HCT116 (cell line): ENCODE measurements around the gene DOK6. TPM values are rescaled to one million over a fixed set of nuclear protein-coding genes. Genes with fewer than 3 reads are reported as not detected.

Experiments
- ATAC-seq: fragments of 200-7000 bp; cut with Tn5 transposase; 2 replicates; pipeline ENCODE4 v1.9.1; 2020; ENCODE audit warnings: mild to moderate bottlenecking, moderate library complexity
- BruUV-seq: library from RNA; stranded (reverse); fragments of 400-500 nt; replicated peaks from 2 replicates; lab custom pipeline; 2021; lab: Mats Ljungman, UMichigan
- CTCF ChIA-PET: fragments of 300-600 bp; sonication (Branson Sonifier 250); formaldehyde crosslinking; loops from one replicate; lab custom pipeline; 2021; ENCODE audit warnings: antibody characterized with exemption; lab: Charles Lee
- POLR2A ChIA-PET: fragments of 300-600, 350-600 bp; sonication (Branson Sonifier 250); formaldehyde crosslinking; loops from one replicate; lab custom pipeline; 2021; ENCODE audit warnings: antibody characterized with exemption; lab: Charles Lee
- RAD21 ChIA-PET, 2 experiments: fragments of 300-600 bp; sonication (Branson Sonifier 250); formaldehyde crosslinking; loops; one replicate each; lab custom pipeline; 2023; ENCODE audit warnings: low total read pairs in 2 of 2; ENCODE audit not compliant: uncharacterized antibody in 2 of 2, unreplicated experiment in 2 of 2, low non-redundant PET in 1 of 2; lab: Charles Lee
- DNase-seq: peaks from one replicate; pipeline ENCODE4 v3.0.0-alpha.2; 2010; ENCODE audit warnings: low read depth, low spot score
- H2AFZ ChIP-seq: fragments of 200-600 bp; shearing (Covaris generic), sonication (generic); 2 replicates; pipeline ENCODE4 v1.6.1; 2017; ENCODE audit warnings: low read depth, mixed run types, mixed read lengths, antibody characterized with exemption, low read length; ENCODE audit not compliant: poor library complexity, severe bottlenecking
- H3K27ac ChIP-seq: 2 replicates; pipeline ENCODE4 v1.5.1; 2012; ENCODE audit warnings: low read depth, low read length
- H3K27me3 ChIP-seq: fragments of 200-600 bp; sonication (generic); 2 replicates; pipeline ENCODE4 v1.6.1; 2016; ENCODE audit warnings: mixed run types, low read length, mixed read lengths; ENCODE audit not compliant: insufficient read depth
- H3K36me3 ChIP-seq, 2 experiments: fragments of 200-500 bp in 1 of 2; fragments of 200-600 bp in 1 of 2; sonication (Bioruptor generic) in 1 of 2; sonication (generic) in 1 of 2; 2 replicates each; pipeline versions ENCODE4 v1.5.1 to v1.6.1; 2014 to 2016; ENCODE audit warnings: low read length in 2 of 2, inconsistent platforms in 1 of 2, mixed read lengths in 1 of 2, mixed run types in 1 of 2; ENCODE audit not compliant: insufficient read depth in 2 of 2, control insufficient read depth in 1 of 2
- H3K4me1 ChIP-seq, 2 experiments: fragments of 200-600 bp in 1 of 2; sonication (generic) in 1 of 2; 2 replicates each; pipeline versions ENCODE4 v1.5.1 to v1.6.1; 2012 to 2017; ENCODE audit warnings: low read length in 2 of 2, inconsistent platforms in 1 of 2, mild to moderate bottlenecking in 1 of 2, mixed read lengths in 1 of 2, mixed run types in 1 of 2, moderate library complexity in 1 of 2; ENCODE audit not compliant: insufficient read depth in 2 of 2, control insufficient read depth in 1 of 2
- H3K4me2 ChIP-seq: fragments of 200-600 bp; sonication (generic); 2 replicates; pipeline ENCODE4 v1.6.1; 2017; ENCODE audit warnings: mixed run types, low read length, mixed read lengths
- H3K4me3 ChIP-seq, 2 experiments: fragments of 200-600 bp in 1 of 2; sonication (generic) in 1 of 2; replicated peaks in 1 of 2; 2 replicates each; pipeline ENCODE4 v1.5.1; 2011 to 2016; ENCODE audit warnings: low read length in 2 of 2, control low read depth in 1 of 2, low read depth in 1 of 2, mild to moderate bottlenecking in 1 of 2, mixed read lengths in 1 of 2, mixed run types in 1 of 2
- H3K79me2 ChIP-seq: fragments of 200-600 bp; sonication (generic); 2 replicates; pipeline ENCODE4 v1.6.1; 2017; ENCODE audit warnings: mild to moderate bottlenecking, mixed run types, low read length, moderate library complexity, mixed read lengths; ENCODE audit not compliant: insufficient read depth
- H3K9ac ChIP-seq: fragments of 200-600 bp; sonication (generic); 2 replicates; pipeline ENCODE4 v1.6.1; 2016; ENCODE audit warnings: low read length, mixed read lengths
- H3K9me2 ChIP-seq: fragments of 200-600 bp; sonication (generic), shearing (Covaris generic); 2 replicates; pipeline ENCODE4 v1.6.1; 2017; ENCODE audit warnings: mixed run types, mild to moderate bottlenecking, moderate library complexity; ENCODE audit not compliant: insufficient read depth
- H3K9me3 ChIP-seq, 2 experiments: fragments of 200-500 bp in 1 of 2; fragments of 200-600 bp in 1 of 2; sonication (Bioruptor generic) in 1 of 2; sonication (generic) in 1 of 2; 2 replicates each; pipeline ENCODE4 v1.6.1; 2014 to 2017; ENCODE audit warnings: low read length in 2 of 2, mixed read lengths in 2 of 2, inconsistent platforms in 1 of 2, low read depth in 1 of 2, mild to moderate bottlenecking in 1 of 2, mixed run types in 1 of 2, moderate library complexity in 1 of 2; ENCODE audit not compliant: control insufficient read depth in 1 of 2, insufficient read depth in 1 of 2
- H4K20me1 ChIP-seq: fragments of 200-600 bp; sonication (generic), shearing (Covaris generic); 2 replicates; pipeline ENCODE4 v1.6.1; 2017; ENCODE audit warnings: mixed run types, mild to moderate bottlenecking, moderate library complexity; ENCODE audit not compliant: insufficient read depth
- ATF3 ChIP-seq: IDR thresholded peaks from 2 replicates; pipeline ENCODE4 v1.6.1; 2012
- EGR1 ChIP-seq: IDR thresholded peaks from 2 replicates; pipeline ENCODE4 v1.6.1; 2012; ENCODE audit warnings: low read depth
- EZH2phosphoT487 ChIP-seq: fragments of 200-600 bp; IDR thresholded peaks from 2 replicates; pipeline ENCODE4 v1.6.1; 2018; ENCODE audit warnings: antibody characterized with exemption, borderline replicate concordance
- FOSL1 ChIP-seq: IDR thresholded peaks from 2 replicates; pipeline ENCODE4 v1.6.1; 2012; ENCODE audit warnings: low read depth
- POLR2A ChIP-seq: IDR thresholded peaks from 2 replicates; pipeline ENCODE4 v1.7.0; 2011; ENCODE audit warnings: borderline replicate concordance; ENCODE audit not compliant: insufficient read depth, insufficient read length; ENCODE audit errors: extremely low read depth
- YY1 ChIP-seq: IDR thresholded peaks from 2 replicates; pipeline ENCODE4 v1.6.1; 2011; ENCODE audit warnings: low read length, low read depth, moderate library complexity, mild to moderate bottlenecking; ENCODE audit not compliant: insufficient replicate concordance; ENCODE audit errors: extremely low read depth
- ZFX ChIP-seq: fragments of 450-650 bp; IDR thresholded peaks from 2 replicates; pipeline ENCODE4 v1.6.1; 2017
- intact Hi-C: fragments of 100-400 bp; cut with micrococcal nuclease; formaldehyde crosslinking; loops from 2 replicates; pipeline ENCODE4 v1.10.0; 2022
- total RNA-seq: library from RNA; stranded (reverse); gene quantifications from one replicate; pipeline ENCODE4 v1.2.1, GENCODE V29; 2021; ENCODE audit not compliant: unreplicated experiment
- TF ChIP-seq, protein P1 (sequence below): IDR thresholded peaks from 2 replicates; pipeline ENCODE4 v1.6.1; 2011; ENCODE audit warnings: mild to moderate bottlenecking, low read length, moderate library complexity; ENCODE audit not compliant: insufficient replicate concordance; ENCODE audit errors: extremely low read depth

The DOK6 gene
- total RNA-seq, 1 experiment from 2014 or later, result not detected

- ATAC-seq (no peak), DNase-seq (no peak)
- POLR2A ChIA-PET, result no interaction called here
- BruUV-seq, result no TSS peak
- H3K79me2 ChIP-seq, result no peaks in the 10 kb centered on the region
- intact Hi-C loops, result no loop called here
- no peaks in the 10 kb centered on the region for H3K9me3 ChIP-seq
- no peak overlapping the region for H3K4me2 ChIP-seq
- no peaks in the 10 kb centered on the region for H4K20me1 ChIP-seq
- RAD21 ChIA-PET, result no interaction called here
- no peak overlapping the region for H2AFZ ChIP-seq
- H3K36me3 ChIP-seq, result no peaks in the 10 kb centered on the region
- no peaks in the 10 kb centered on the region for H3K9me2 ChIP-seq
- H3K4me1 ChIP-seq, result no peaks in the 10 kb centered on the region
- H3K4me3 ChIP-seq, result no peak overlapping the region
- no peak overlapping the region for H3K9ac ChIP-seq
- no peak overlapping the region for H3K27ac ChIP-seq
- no peaks in the 10 kb centered on the region for H3K27me3 ChIP-seq
- TF ChIP-seq POLR2A, result no peak
- CTCF ChIA-PET, result no interaction called here
Measured at GRCh38 chr18:69447886-69448285, 47.2 kb downstream of the DOK6 start.

- Histone ChIP-seq H3K79me2 (no peaks in the 10 kb centered on the region), H4K20me1 (no peaks in the 10 kb centered on the region), H2AFZ (no peak overlapping the region), H3K9ac (no peak overlapping the region), H3K36me3 (no peaks in the 10 kb centered on the region), H3K27ac (no peak overlapping the region), H3K9me3 (no peaks in the 10 kb centered on the region), H3K4me3 (no peak overlapping the region), H3K4me1 (no peaks in the 10 kb centered on the region), H3K4me2 (no peak overlapping the region), H3K27me3 (no peaks in the 10 kb centered on the region), H3K9me2 (no peaks in the 10 kb centered on the region)
- ChIA-PET RAD21 (no interaction called here), POLR2A (no interaction called here), CTCF (no interaction called here)
- TF ChIP-seq YY1, result no peak
- no peak for TF ChIP-seq ATF3
- TF ChIP-seq, protein P1, sequence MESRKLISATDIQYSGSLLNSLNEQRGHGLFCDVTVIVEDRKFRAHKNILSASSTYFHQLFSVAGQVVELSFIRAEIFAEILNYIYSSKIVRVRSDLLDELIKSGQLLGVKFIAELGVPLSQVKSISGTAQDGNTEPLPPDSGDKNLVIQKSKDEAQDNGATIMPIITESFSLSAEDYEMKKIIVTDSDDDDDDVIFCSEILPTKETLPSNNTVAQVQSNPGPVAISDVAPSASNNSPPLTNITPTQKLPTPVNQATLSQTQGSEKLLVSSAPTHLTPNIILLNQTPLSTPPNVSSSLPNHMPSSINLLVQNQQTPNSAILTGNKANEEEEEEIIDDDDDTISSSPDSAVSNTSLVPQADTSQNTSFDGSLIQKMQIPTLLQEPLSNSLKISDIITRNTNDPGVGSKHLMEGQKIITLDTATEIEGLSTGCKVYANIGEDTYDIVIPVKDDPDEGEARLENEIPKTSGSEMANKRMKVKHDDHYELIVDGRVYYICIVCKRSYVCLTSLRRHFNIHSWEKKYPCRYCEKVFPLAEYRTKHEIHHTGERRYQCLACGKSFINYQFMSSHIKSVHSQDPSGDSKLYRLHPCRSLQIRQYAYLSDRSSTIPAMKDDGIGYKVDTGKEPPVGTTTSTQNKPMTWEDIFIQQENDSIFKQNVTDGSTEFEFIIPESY, result no peak
- no peak for TF ChIP-seq EGR1
- no peak for TF ChIP-seq ZFX
- TF ChIP-seq FOSL1, result no peak
- TF ChIP-seq EZH2phosphoT487, result no peak
- no peak for DNase-seq
- ATAC-seq, result no peak
- BruUV-seq, result no TSS peak
- intact Hi-C loops, result no loop called here
Measured at GRCh38 chr18:69455125-69455524, 54.4 kb downstream of the DOK6 start.
